ENCODE data around the gene BHMT2. TPM values are rescaled to one million over a fixed set of nuclear protein-coding genes. Genes with fewer than 3 reads are reported as not detected.

The BHMT2 gene
- total and polyA plus RNA-seq, 2 of the 13 experiments (the other 11 are each of a cell fraction or from before 2014, with no cell fraction given) = 13.8 to 18.8 TPM

GRCh38 chr5:79109527-79110492, 40.2 kb downstream of the BHMT2 start:
- ATAC-seq (no peak), FAIRE-seq (no peak), DNase-seq (ENCODE audit: low spot score) (peak; percentile 28)
- POLR2A ChIA-PET = no interaction called here
- Histone ChIP-seq H4K20me1 (ENCODE audit: insufficient read depth, low read length) (no peaks in the 10 kb centered on the region), H3K4me2 (ENCODE audit: low read depth, low read length) (peak overlapping the region; percentile 75), H3K4me1 (ENCODE audit: insufficient read depth, low read length) (peaks cover 76% of the 10 kb centered on the region), H3K27ac (ENCODE audit: extremely low read length, insufficient read depth, low read length) (no peak overlapping the region), H3K36me3 (replicated peaks in 1 of 2; ENCODE audit: control insufficient read depth in 1 of 2, insufficient read depth in 2 of 2, low read length in 2 of 2) (no peaks in the 10 kb centered on the region), H3K27me3 (ENCODE audit: control insufficient read depth in 1 of 2, insufficient read depth in 2 of 2, low read length in 2 of 2) (peaks cover 0 to 15% of the 10 kb centered on the region in 2 experiments; a peak in 4 of 5 replicates), H2AFZ (ENCODE audit: low read length) (no peak overlapping the region), H3K9me3 (ENCODE audit: low read length) (no peaks in the 10 kb centered on the region), H3K4me3 (replicated peaks in 1 of 3; ENCODE audit: insufficient read depth in 1 of 3, low read depth in 2 of 3, low read length in 3 of 3) (peak overlapping the region in 1 of 3 experiments; percentile 51; a peak in 1 of 6 replicates), H3K9ac (ENCODE audit: insufficient read depth, low read depth, low read length) (no peak overlapping the region), H3K79me2 (ENCODE audit: insufficient read depth, low read length) (no peaks in the 10 kb centered on the region)
- intact Hi-C loops (cut with micrococcal nuclease; ENCODE audit: unreplicated experiment) (loop anchor here (1.0 kb wide), 1 partner anchor 85 kb away; no protein-coding TSS in a partner anchor), in situ Hi-C loops (cut with HindIII; ENCODE audit: extremely low pct_ligation_motif_present, low pct_unique_long_range_greater_than_20kb) (no loop called here)
- CTCF ChIA-PET (ENCODE audit: low intra/inter-chr PET ratio, low total read pairs) = interaction anchor here (3.1 kb wide), 1 partner anchor 85 kb away, joined by 17 read pairs; no protein-coding TSS in a partner anchor
- no TSS peak for BruUV-seq (replicated peaks)
- no peak for TF ChIP-seq SRSF9 (IDR thresholded peaks at IDR 0.05; ENCODE audit: borderline replicate concordance, insufficient read depth, low read depth, low read length, poor library complexity, severe bottlenecking)
- peak; percentile 76 for TF ChIP-seq STAG1 (CRISPR knock-in tag; IDR thresholded peaks at IDR 0.05)
- TF ChIP-seq SMC3 (IDR thresholded peaks at IDR 0.05; ENCODE audit: low read length) = peak; percentile 58
- TF ChIP-seq, protein P1, sequence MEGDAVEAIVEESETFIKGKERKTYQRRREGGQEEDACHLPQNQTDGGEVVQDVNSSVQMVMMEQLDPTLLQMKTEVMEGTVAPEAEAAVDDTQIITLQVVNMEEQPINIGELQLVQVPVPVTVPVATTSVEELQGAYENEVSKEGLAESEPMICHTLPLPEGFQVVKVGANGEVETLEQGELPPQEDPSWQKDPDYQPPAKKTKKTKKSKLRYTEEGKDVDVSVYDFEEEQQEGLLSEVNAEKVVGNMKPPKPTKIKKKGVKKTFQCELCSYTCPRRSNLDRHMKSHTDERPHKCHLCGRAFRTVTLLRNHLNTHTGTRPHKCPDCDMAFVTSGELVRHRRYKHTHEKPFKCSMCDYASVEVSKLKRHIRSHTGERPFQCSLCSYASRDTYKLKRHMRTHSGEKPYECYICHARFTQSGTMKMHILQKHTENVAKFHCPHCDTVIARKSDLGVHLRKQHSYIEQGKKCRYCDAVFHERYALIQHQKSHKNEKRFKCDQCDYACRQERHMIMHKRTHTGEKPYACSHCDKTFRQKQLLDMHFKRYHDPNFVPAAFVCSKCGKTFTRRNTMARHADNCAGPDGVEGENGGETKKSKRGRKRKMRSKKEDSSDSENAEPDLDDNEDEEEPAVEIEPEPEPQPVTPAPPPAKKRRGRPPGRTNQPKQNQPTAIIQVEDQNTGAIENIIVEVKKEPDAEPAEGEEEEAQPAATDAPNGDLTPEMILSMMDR (CRISPR knock-in tag; IDR thresholded peaks at IDR 0.05) = peak; percentile 66
- TF ChIP-seq ZNF33A (CRISPR knock-in tag; IDR thresholded peaks at IDR 0.05; ENCODE audit: borderline replicate concordance) = 0 out of 2 replicates have a peak, but pooled peaks have one; percentile 9
- peak; percentile 70; the same call in 1 of the 2 replicates for TF ChIP-seq ZNF580 (CRISPR knock-in tag; IDR thresholded peaks at IDR 0.05; ENCODE audit: borderline replicate concordance, low read depth)
- TF ChIP-seq YY1 (IDR thresholded peaks at IDR 0.05; ENCODE audit: insufficient read depth, insufficient replicate concordance, low read depth, low read length) = no peak
- TF ChIP-seq CEBPG (CRISPR knock-in tag; IDR thresholded peaks at IDR 0.05) = no peak
- no peak for TF ChIP-seq BRCA1 (CRISPR knock-in tag; IDR thresholded peaks at IDR 0.05)
- no peak for TF ChIP-seq NR2F1 (CRISPR knock-in tag; IDR thresholded peaks at IDR 0.05)
- peak; percentile 58; the same call in 1 of the 2 replicates for TF ChIP-seq RAD21 (CRISPR knock-in tag; IDR thresholded peaks at IDR 0.05)
- 26% methylated on average over 15 of the region's 15 CpGs for WGBS (ENCODE audit: low lambda C conversion rate)
